H1 (cell line): ENCODE measurements around the gene CHN2. TPM values are rescaled to one million over a fixed set of nuclear protein-coding genes. Genes with fewer than 3 reads are reported as not detected.

Experiments
- CTCF ChIA-PET: fragments of 300-600 bp; sonication (Branson Sonifier 250); formaldehyde crosslinking; loops from one replicate; lab custom pipeline; 2021; ENCODE audit not compliant: partially characterized antibody; lab: Charles Lee
- POLR2A ChIA-PET: fragments of 300-600 bp; sonication (Branson Sonifier 250); formaldehyde crosslinking; loops from one replicate; lab custom pipeline; 2021; ENCODE audit warnings: inconsistent platforms; ENCODE audit not compliant: partially characterized antibody; lab: Charles Lee
- DNase-seq, 2 experiments: peaks; one replicate each; pipeline versions ENCODE4 v3.0.0 to v3.0.0-alpha.2; 2010 to 2022; ENCODE audit warnings: low spot score in 2 of 2, low read depth in 1 of 2, mixed read lengths in 1 of 2
- FAIRE-seq: peaks from 2 replicates; lab custom pipeline; 2011; peaks lifted over from hg19 to GRCh38; lab: Jason Lieb, UNC
- H2AFZ ChIP-seq: 2 replicates; pipeline ENCODE4 v1.8.1; 2012; ENCODE audit warnings: low read length, inconsistent platforms
- H2AK5ac ChIP-seq: 2 replicates; pipeline ENCODE4 v1.6.1; 2013; ENCODE audit warnings: low read depth, low read length
- H2BK120ac ChIP-seq: replicated peaks from 2 replicates; pipeline ENCODE3; 2013; ENCODE audit warnings: low read depth, low read length, inconsistent platforms
- H2BK12ac ChIP-seq: 2 replicates; pipeline ENCODE4 v1.6.1; 2013; ENCODE audit warnings: low read depth, low read length
- H2BK15ac ChIP-seq: 2 replicates; pipeline ENCODE4 v1.6.1; 2013; ENCODE audit warnings: low read length
- H2BK20ac ChIP-seq: 2 replicates; pipeline ENCODE4 v1.6.1; 2013; ENCODE audit warnings: low read length
- H2BK5ac ChIP-seq: 2 replicates; pipeline ENCODE4 v1.6.1; 2013; ENCODE audit warnings: low read depth, low read length
- H3K14ac ChIP-seq: 2 replicates; pipeline ENCODE4 v1.6.1; 2013; ENCODE audit warnings: inconsistent platforms; ENCODE audit not compliant: insufficient read length
- H3K18ac ChIP-seq: 2 replicates; pipeline ENCODE4 v1.6.1; 2013; ENCODE audit warnings: low read length; ENCODE audit errors: extremely low read depth
- H3K23ac ChIP-seq: 2 replicates; pipeline ENCODE4 v1.6.1; 2013; ENCODE audit warnings: inconsistent platforms; ENCODE audit not compliant: insufficient read length
- H3K23me2 ChIP-seq: 2 replicates; pipeline ENCODE4 v1.6.1; 2013; ENCODE audit warnings: low read depth, low read length
- H3K27ac ChIP-seq: 2 replicates; pipeline ENCODE4 v1.6.1; 2011; ENCODE audit warnings: low read depth, low read length, inconsistent platforms
- H3K27me3 ChIP-seq, 4 experiments: replicated peaks in 1 of 4; 1 replicate in 1 of 4; 2 replicates in 3 of 4; pipeline versions ENCODE4 v1.6.1 to v1.8.1; 2011 to 2013; ENCODE audit warnings: low read length in 3 of 4, mild to moderate bottlenecking in 3 of 4, inconsistent platforms in 2 of 4, mixed read lengths in 2 of 4, moderate library complexity in 1 of 4; ENCODE audit not compliant: control insufficient read depth in 3 of 4, insufficient read depth in 3 of 4; ENCODE audit errors: extremely low read depth in 1 of 4
- H3K36me3 ChIP-seq, 4 experiments: 2 replicates each; pipeline versions ENCODE4 v1.6.1 to v1.8.1; 2011 to 2013; ENCODE audit warnings: mild to moderate bottlenecking in 4 of 4, low read length in 3 of 4, moderate library complexity in 2 of 4, control low read depth in 1 of 4, inconsistent platforms in 1 of 4; ENCODE audit not compliant: insufficient read depth in 4 of 4, control insufficient read depth in 2 of 4
- H3K4ac ChIP-seq: replicated peaks from 2 replicates; pipeline ENCODE3; 2013; ENCODE audit warnings: low read length, low read depth, mixed read lengths, inconsistent platforms; ENCODE audit not compliant: insufficient read length
- H3K4me1 ChIP-seq, 4 experiments: replicated peaks in 1 of 4; 1 replicate in 1 of 4; 2 replicates in 3 of 4; pipeline versions ENCODE4 v1.6.1 to v1.8.1; 2011 to 2013; ENCODE audit warnings: low read length in 3 of 4, inconsistent platforms in 2 of 4, mixed read lengths in 1 of 4; ENCODE audit not compliant: insufficient read depth in 4 of 4, control insufficient read depth in 3 of 4
- H3K4me2 ChIP-seq, 2 experiments: 2 replicates each; pipeline versions ENCODE4 v1.6.1 to v1.8.1; 2011 to 2013; ENCODE audit warnings: low read depth in 2 of 2, low read length in 2 of 2, control low read depth in 1 of 2, inconsistent platforms in 1 of 2, mild to moderate bottlenecking in 1 of 2; ENCODE audit not compliant: insufficient read depth in 1 of 2
- H3K4me3 ChIP-seq, 4 experiments: fragments of 200-600, 300-600 bp in 1 of 4; sonication (generic), shearing (Covaris generic), sonication (Bioruptor Twin) in 1 of 4; 2 replicates each; pipeline versions ENCODE4 v1.5.1 to v1.8.1; 2011 to 2016; ENCODE audit warnings: low read length in 4 of 4, low read depth in 3 of 4, control low read depth in 2 of 4, inconsistent platforms in 2 of 4, mild to moderate bottlenecking in 2 of 4, mixed read lengths in 1 of 4, moderate library complexity in 1 of 4; ENCODE audit not compliant: insufficient read depth in 2 of 4; ENCODE audit errors: extremely low read depth in 1 of 4
- H3K56ac ChIP-seq: replicated peaks from 2 replicates; pipeline ENCODE3; 2013; ENCODE audit warnings: low read depth, mild to moderate bottlenecking, mixed read lengths, low read length, inconsistent platforms; ENCODE audit not compliant: insufficient read length
- H3K79me1 ChIP-seq: 2 replicates; pipeline ENCODE4 v1.6.1; 2013; ENCODE audit warnings: low read depth, low read length, control low read depth
- H3K79me2 ChIP-seq, 2 experiments: 2 replicates each; pipeline versions ENCODE4 v1.6.1 to v1.8.1; 2012 to 2013; ENCODE audit warnings: low read length in 2 of 2, mild to moderate bottlenecking in 2 of 2, inconsistent platforms in 1 of 2; ENCODE audit not compliant: insufficient read depth in 2 of 2, control insufficient read depth in 1 of 2
- H3K9ac ChIP-seq, 4 experiments: replicated peaks in 1 of 4; 1 replicate in 1 of 4; 2 replicates in 3 of 4; pipeline versions ENCODE4 v1.6.1 to v1.8.1; 2011 to 2013; ENCODE audit warnings: low read depth in 3 of 4, low read length in 3 of 4, control low read depth in 2 of 4, mild to moderate bottlenecking in 2 of 4, moderate library complexity in 2 of 4, inconsistent platforms in 1 of 4; ENCODE audit errors: extremely low read depth in 1 of 4
- H3K9me3 ChIP-seq, 2 experiments: 2 replicates each; pipeline versions ENCODE4 v1.6.1 to v1.8.1; 2012 to 2013; ENCODE audit warnings: mild to moderate bottlenecking in 2 of 2, moderate library complexity in 2 of 2, control low read depth in 1 of 2, inconsistent platforms in 1 of 2, low read depth in 1 of 2, low read length in 1 of 2, mixed read lengths in 1 of 2; ENCODE audit not compliant: insufficient read depth in 2 of 2
- H4K20me1 ChIP-seq, 2 experiments: replicated peaks in 1 of 2; 2 replicates each; pipeline versions ENCODE3 to v1.8.1; 2011 to 2013; ENCODE audit warnings: inconsistent platforms in 2 of 2, low read length in 2 of 2, mild to moderate bottlenecking in 1 of 2; ENCODE audit not compliant: insufficient read depth in 2 of 2, control insufficient read depth in 1 of 2
- H4K5ac ChIP-seq: 2 replicates; pipeline ENCODE4 v1.6.1; 2013; ENCODE audit warnings: low read length, low read depth, mixed read lengths, inconsistent platforms; ENCODE audit not compliant: insufficient read length
- H4K8ac ChIP-seq: 2 replicates; pipeline ENCODE4 v1.8.0; 2013; ENCODE audit warnings: mild to moderate bottlenecking, moderate library complexity, low read length, inconsistent platforms; ENCODE audit not compliant: insufficient read depth; ENCODE audit errors: extremely low read depth
- H4K91ac ChIP-seq: replicated peaks from 2 replicates; pipeline ENCODE3; 2013; ENCODE audit warnings: low read length, mixed read lengths, inconsistent platforms; ENCODE audit not compliant: insufficient read length
- ASH2L ChIP-seq: fragments of 200-600, 300-600 bp; sonication (generic); IDR thresholded peaks from one replicate; pipeline ENCODE4 v1.7.1; 2017; ENCODE audit warnings: low read length
- CBX8 ChIP-seq: fragments of 300-800, 300-1000 bp; sonication (generic); IDR thresholded peaks from 2 replicates; pipeline ENCODE4 v1.7.1; 2016; ENCODE audit warnings: low read depth, low read length, borderline replicate concordance
- CEBPB ChIP-seq: IDR thresholded peaks from 2 replicates; pipeline ENCODE4 v1.6.1; 2012; ENCODE audit warnings: low read depth, low read length
- EZH2 ChIP-seq: fragments of 200-600 bp; sonication (generic); IDR thresholded peaks from 2 replicates; pipeline ENCODE4 v1.7.1; 2012; ENCODE audit warnings: low read depth, mild to moderate bottlenecking, moderate library complexity, low read length, inconsistent platforms; ENCODE audit not compliant: severe bottlenecking
- KDM5A ChIP-seq: fragments of 200-600 bp; IDR thresholded peaks from 2 replicates; pipeline ENCODE4 v1.7.1; 2012; ENCODE audit warnings: mild to moderate bottlenecking, low read length, inconsistent platforms, mixed read lengths
- SP2 ChIP-seq: IDR thresholded peaks from 2 replicates; pipeline ENCODE4 v1.6.1; 2012; ENCODE audit warnings: mild to moderate bottlenecking, low read length, inconsistent platforms
- WGBS, 2 experiments: shearing (Covaris generic) in 1 of 2; methylation state at CpG; one replicate each; pipeline versions ENCODE4 v1.1.6 to v1.1.7; 2013 to 2015; ENCODE audit warnings: low lambda C conversion rate in 2 of 2, mixed read lengths in 2 of 2, inconsistent platforms in 1 of 2, low coverage in 1 of 2, missing lambda C conversion rate in 1 of 2; ENCODE audit not compliant: insufficient replicate concordance in 2 of 2, insufficient coverage in 1 of 2, insufficient read length in 1 of 2; ENCODE audit errors: extremely low coverage in 1 of 2, missing lambda C conversion rate in 1 of 2; 5-methylcytosine and 5-hydroxymethylcytosine counted together
- polyA plus RNA-seq, 7 experiments: library from polyadenylated mRNA; depleted of rRNA in 3 of 7; stranded (reverse) in 5 of 7; unstranded in 2 of 7; fragments of >200 nt in 5 of 7; fragments of 200-250 nt in 2 of 7; gene quantifications; 1 replicate in 5 of 7; 2 replicates in 1 of 7; 4 replicates in 1 of 7; pipeline versions ENCODE4 v1.2.1 to v1.2.3, GENCODE V29; 2011 to 2013; ENCODE audit warnings: missing spikeins in 2 of 7, mixed read lengths in 2 of 7
- total RNA-seq: library from RNA; stranded (reverse); fragmentation: NEBNext Ultra II Directional; extraction: Animal tissue kit (Norgen Biotek cat#: 25700); gene quantifications from 2 replicates; pipeline ENCODE4 v1.2.1, GENCODE V29; 2021

The CHN2 gene
- total and polyA plus RNA-seq, 2 of the 8 experiments (the other 6 are each of a cell fraction or from before 2014, with no cell fraction given), result 2.9 to 4.8 TPM

- FAIRE-seq (no peak), DNase-seq (no peak)
- no peak for TF ChIP-seq CEBPB
- no peak for TF ChIP-seq KDM5A
- no peak for TF ChIP-seq SP2
- TF ChIP-seq EZH2, result no peak
- TF ChIP-seq ASH2L, result no peak
- no peak for TF ChIP-seq CBX8
- Histone ChIP-seq H2AK5ac (no peak overlapping the region), H2BK20ac (no peak overlapping the region), H3K4me1 (peaks cover 2 to 11% (median 9%) of the 10 kb centered on the region in 4 experiments; a peak in 5 of 7 replicates), H4K5ac (no peak overlapping the region), H3K14ac (no peak overlapping the region), H3K56ac (no peak overlapping the region), H3K4me3 (no peak overlapping the region), H3K23ac (no peak overlapping the region), H3K23me2 (no peaks in the 10 kb centered on the region; the same call in 1 of the 2 replicates), H3K27ac (no peak overlapping the region), H4K20me1 (no peaks in the 10 kb centered on the region), H3K9ac (no peak overlapping the region), H2BK15ac (no peak overlapping the region), H3K9me3 (no peaks in the 10 kb centered on the region), H3K79me1 (no peaks in the 10 kb centered on the region), H3K4ac (no peak overlapping the region), H4K91ac (no peak overlapping the region), H2BK120ac (no peak overlapping the region), H2BK5ac (no peak overlapping the region), H3K18ac (no peak overlapping the region), H3K27me3 (no peaks in the 10 kb centered on the region; a peak in 1 of 7 replicates), H3K36me3 (no peaks in the 10 kb centered on the region), H2AFZ (no peak overlapping the region), H4K8ac (no peak overlapping the region), H3K4me2 (no peak overlapping the region), H3K79me2 (no peaks in the 10 kb centered on the region), H2BK12ac (no peak overlapping the region)
- CTCF ChIA-PET, result no interaction called here
- WGBS, 2 experiments, result 96% methylated on average over 1 of the region's 1 CpG; no CpG with 5 or more reads in 1 of the 2 experiments
- POLR2A ChIA-PET, result no interaction called here
Measured at GRCh38 chr7:29494350-29494749, 299.8 kb downstream of the CHN2 start.
